Fibroblast of gingiva (primary cell): ENCODE data around the gene FYB1.
"Not testable (repeated sequence)": the region's sequence is repeated elsewhere in the genome, so short reads cannot be mapped to it uniquely, and the experiment has no call there.

Experiments used
- DNase-seq: peaks from one replicate; pipeline ENCODE4 v3.0.0-alpha.2; 2011; ENCODE audit warnings: low read depth

FYB1 gene

GRCh38 chr5:39219437-39219836 lies at the start of gene FYB1:
Gene FYB1, minus strand, starts transcription at chr5:39219563. Its CDS starts 16,603 bp downstream, at chr5:39202960.
- DNase-seq = peak; percentile 58

- no peak for DNase-seq
These were observed 47.8 kb upstream of the FYB1 start for GRCh38 chr5:39267186-39267585.

GRCh38 chr5:39266442-39266841 lies 47.1 kb upstream of the FYB1 start:
- no peak for DNase-seq

GRCh38 chr5:39264528-39264927 lies 45.2 kb upstream of the FYB1 start:
- no peak for DNase-seq

GRCh38 chr5:39262981-39263380 lies 43.6 kb upstream of the FYB1 start:
- no peak for DNase-seq

DNA sequence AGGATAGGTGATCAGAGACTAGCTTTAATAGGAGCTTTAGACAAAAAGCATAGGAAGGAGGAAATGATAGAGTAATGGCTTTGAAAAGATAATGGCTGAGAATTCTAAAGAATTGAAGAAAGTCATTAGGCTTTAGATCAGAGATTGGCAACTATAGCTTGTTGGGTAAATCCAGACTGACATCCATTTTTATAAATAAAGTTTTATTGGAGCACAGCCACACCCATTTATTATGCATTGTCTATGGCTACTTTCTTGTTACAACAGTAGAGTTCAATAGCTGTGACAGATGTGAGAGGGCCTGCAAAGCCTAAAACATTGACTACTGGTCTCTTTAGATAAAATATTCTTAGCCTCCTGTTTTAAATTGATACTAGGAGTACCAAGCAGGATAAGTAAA lies 40.7 kb upstream of the FYB1 start:
- DNase-seq = no peak

GRCh38 chr5:39257554-39257953 lies 38.2 kb upstream of the FYB1 start:
- no peak for DNase-seq

GRCh38 chr5:39256477-39257235 lies 37.3 kb upstream of the FYB1 start:
- peak; percentile 53 for DNase-seq

- no peak for DNase-seq
These were observed 36.0 kb upstream of the FYB1 start for GRCh38 chr5:39255406-39255805.

- no peak for DNase-seq
These were observed 35.3 kb upstream of the FYB1 start for GRCh38 chr5:39254671-39255070.

DNA sequence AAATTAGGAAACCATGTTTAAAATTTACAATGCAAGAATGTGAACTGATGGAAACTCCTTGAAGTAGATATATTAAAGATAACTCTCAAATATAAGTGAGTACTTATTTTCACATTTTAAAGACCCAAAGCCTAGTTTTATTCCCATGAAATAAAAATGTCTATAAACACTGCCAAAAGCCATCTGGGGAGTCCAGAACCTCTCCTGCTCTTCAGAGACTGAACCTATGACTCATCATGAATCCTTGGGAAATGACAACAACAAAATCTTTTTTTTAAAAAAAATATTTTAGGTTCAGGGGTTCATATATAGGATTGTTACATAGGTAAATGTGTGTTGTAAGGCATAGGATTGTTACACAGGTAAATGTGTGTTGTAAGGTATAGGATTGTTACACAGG lies 33.8 kb upstream of the FYB1 start:
- no peak for DNase-seq

- no peak for DNase-seq
These were observed 30.4 kb upstream of the FYB1 start for GRCh38 chr5:39249564-39250274.

GRCh38 chr5:39249069-39249468 lies 29.7 kb upstream of the FYB1 start:
- no peak for DNase-seq

GRCh38 chr5:39240750-39241149 lies 21.4 kb upstream of the FYB1 start:
- no peak for DNase-seq

DNA sequence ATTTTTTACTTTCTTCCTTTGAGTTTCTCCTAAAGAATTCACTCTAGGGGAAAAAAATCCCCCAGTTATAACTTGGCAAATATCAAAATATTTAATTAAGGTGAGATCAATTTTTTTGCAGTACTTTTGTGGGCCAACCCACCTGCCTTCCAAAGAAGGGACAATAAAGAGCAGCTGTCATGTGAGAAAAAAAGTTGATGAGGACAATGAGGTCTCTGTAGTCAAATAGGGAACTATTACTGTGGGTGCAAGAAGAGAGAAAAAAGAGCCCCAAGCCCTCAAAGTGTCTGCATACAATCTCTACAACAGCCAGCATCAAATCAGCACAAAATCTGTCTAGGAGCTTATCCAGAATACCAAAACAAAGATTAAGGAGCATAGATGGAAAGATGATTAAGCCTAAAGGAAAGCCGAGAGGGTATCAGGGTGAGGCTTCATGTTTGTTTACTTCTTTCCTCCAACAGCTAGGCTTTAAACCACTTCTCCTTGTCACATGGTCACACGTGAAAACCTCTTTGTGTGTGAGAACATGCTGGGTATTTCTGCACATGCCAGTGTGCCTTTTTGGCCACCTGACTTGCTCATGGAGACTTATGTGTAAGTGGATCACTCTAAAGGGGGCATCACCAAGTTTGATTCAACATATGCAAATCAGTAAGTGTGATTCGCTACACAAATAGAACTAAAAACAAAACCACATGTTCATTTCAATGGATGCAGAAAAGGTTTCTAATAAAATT lies 19.2 kb upstream of the FYB1 start:
- no peak for DNase-seq

DNA sequence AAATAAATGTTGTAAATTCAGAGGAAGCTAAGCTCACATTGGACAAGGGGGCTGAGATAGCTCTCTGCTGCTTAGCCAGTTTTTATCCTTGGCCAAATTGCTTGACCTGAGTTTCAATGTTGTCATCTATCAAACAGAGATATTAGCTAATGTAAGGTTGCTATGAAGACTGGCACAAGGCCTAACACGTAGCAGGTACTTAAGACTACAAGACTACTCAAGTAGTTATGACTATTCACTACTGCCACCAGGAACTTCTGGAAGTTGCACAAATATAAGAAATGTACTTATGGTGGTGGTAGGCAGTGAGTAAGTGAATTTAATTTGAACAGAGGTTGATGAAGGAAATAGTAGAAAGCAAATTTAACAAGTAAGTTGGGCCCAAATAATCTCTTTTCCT lies 17.4 kb upstream of the FYB1 start:
- DNase-seq = no peak

DNA sequence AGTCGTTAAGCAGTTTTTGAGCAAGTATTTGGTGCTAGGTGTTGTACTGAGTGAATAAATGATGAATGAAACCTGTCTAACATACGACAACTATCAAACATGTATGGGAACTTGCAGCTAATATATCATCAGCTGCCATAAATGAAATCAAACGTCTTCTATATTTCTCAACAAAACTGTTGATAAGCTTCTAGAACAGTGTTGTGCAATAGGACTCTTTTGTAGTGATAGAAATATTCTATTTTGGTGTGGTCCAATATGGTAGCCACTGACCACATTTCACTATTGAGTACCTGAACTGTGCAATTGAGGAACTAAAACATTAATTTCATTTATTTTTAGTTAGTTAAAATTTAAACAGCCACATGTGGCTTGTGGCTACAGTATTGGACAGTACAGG lies 16.3 kb upstream of the FYB1 start:
- DNase-seq = no peak

DNA sequence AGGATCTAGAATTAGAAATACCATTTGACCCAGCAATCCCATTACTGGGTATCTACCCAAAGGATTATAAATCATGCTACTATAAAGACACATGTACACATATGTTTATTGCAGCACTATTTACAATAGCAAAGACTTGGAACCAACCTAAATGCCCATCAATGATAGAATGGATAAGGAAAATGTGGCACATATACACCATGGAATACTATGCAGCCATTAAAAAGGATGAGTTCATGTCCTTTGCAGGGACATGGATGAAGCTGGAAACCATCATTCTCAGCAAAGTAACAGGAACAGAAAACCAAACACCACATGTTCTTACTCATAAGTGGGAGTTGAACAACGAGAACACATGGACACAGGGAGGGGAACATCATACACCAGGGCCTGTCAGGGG lies 15.1 kb upstream of the FYB1 start:
- DNase-seq = not testable (repeated sequence)

- no peak for DNase-seq
These were observed 14.4 kb upstream of the FYB1 start for GRCh38 chr5:39233783-39234182.

- peak; percentile 6 for DNase-seq
These were observed 12.6 kb upstream of the FYB1 start for GRCh38 chr5:39231705-39232525.

GRCh38 chr5:39228596-39228995 lies 9.2 kb upstream of the FYB1 start:
- DNase-seq = no peak

DNA sequence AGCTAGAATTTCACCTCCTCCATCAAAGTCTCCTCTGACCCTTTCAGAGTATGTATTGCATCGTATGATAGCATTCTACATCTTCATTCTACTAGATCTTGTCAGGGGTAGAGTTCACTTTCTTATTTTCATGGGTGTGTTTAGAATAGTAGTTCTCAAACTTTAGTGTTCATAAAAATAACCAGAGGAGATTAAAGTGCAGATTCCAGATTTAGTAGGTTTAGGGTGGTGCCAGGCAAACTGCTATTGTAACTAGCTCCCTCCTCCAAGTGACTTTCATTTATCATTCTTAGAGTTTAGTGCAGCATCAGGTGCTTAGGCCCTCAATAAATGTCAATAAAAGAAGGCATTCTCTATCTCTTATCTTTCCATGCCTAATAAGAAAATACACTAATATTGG lies 7.2 kb upstream of the FYB1 start:
- DNase-seq = no peak
